Lower leg skin (tissue), 3 donors: ENCODE results near the gene HEMK1.

Experiments used
- CTCF ChIP-seq, 3 donors: fragments of 450-650 bp; IDR thresholded peaks; one replicate each; pipeline ENCODE4 v1.5.1; 2016; ENCODE audit warnings: antibody characterized with exemption in 3 of 3, mild to moderate bottlenecking in 3 of 3, moderate library complexity in 2 of 3
- POLR2A ChIP-seq, 2 donors: fragments of 450-650 bp; IDR thresholded peaks; one replicate each; pipeline ENCODE4 v1.6.1; 2016 to 2017; ENCODE audit warnings: antibody characterized with exemption in 2 of 2, mild to moderate bottlenecking in 1 of 2, moderate library complexity in 1 of 2

GRCh38 chr3:50550079-50550736 is 19.1 kb upstream of the HEMK1 start:
- no peak for TF ChIP-seq CTCF (IDR thresholded peaks at IDR 0.05)
- no peak for TF ChIP-seq POLR2A (IDR thresholded peaks at IDR 0.05)
